ENCODE data around the gene COPG1.

Gene COPG1

GRCh38 chr3:129286081-129286480 is 36.7 kb downstream of the COPG1 start:
- in situ Hi-C loops (cut with HindIII; ENCODE audit: low sequenced_read_pairs): no loop called here
- DNase-seq (ENCODE audit: low read depth, low spot score): no peak
- H3K4me3 ChIP-seq (ENCODE audit: low read depth, low read length): no peak overlapping the region
- no peak for TF ChIP-seq CTCF (IDR thresholded peaks at IDR 0.05; ENCODE audit: low read depth, low read length)

- in situ Hi-C loops (cut with HindIII; ENCODE audit: low sequenced_read_pairs): no loop called here
- no peak overlapping the region for H3K4me3 ChIP-seq (ENCODE audit: low read depth, low read length)
- no peak for TF ChIP-seq CTCF (IDR thresholded peaks at IDR 0.05; ENCODE audit: low read depth, low read length)
- DNase-seq (ENCODE audit: low read depth, low spot score): no peak
Observed at GRCh38 chr3:129288446-129288845, 39.0 kb downstream of the COPG1 start.

- no peak overlapping the region for H3K4me3 ChIP-seq (ENCODE audit: low read depth, low read length)
- TF ChIP-seq CTCF (IDR thresholded peaks at IDR 0.05; ENCODE audit: low read depth, low read length): no peak
- no peak for DNase-seq (ENCODE audit: low read depth, low spot score)
- in situ Hi-C loops (cut with HindIII; ENCODE audit: low sequenced_read_pairs): no loop called here
Observed at GRCh38 chr3:129289201-129289921, 40.0 kb downstream of the COPG1 start.

- no peak overlapping the region for H3K4me3 ChIP-seq (ENCODE audit: low read depth, low read length)
- DNase-seq (ENCODE audit: low read depth, low spot score): no peak
- in situ Hi-C loops (cut with HindIII; ENCODE audit: low sequenced_read_pairs): no loop called here
- TF ChIP-seq CTCF (IDR thresholded peaks at IDR 0.05; ENCODE audit: low read depth, low read length): no peak
Observed at GRCh38 chr3:129291236-129291886, 42.0 kb downstream of the COPG1 start.

GRCh38 chr3:129295286-129295685 is 45.9 kb downstream of the COPG1 start:
- DNase-seq (ENCODE audit: low read depth, low spot score): no peak
- TF ChIP-seq CTCF (IDR thresholded peaks at IDR 0.05; ENCODE audit: low read depth, low read length): no peak
- H3K4me3 ChIP-seq (ENCODE audit: low read depth, low read length): no peak overlapping the region
- in situ Hi-C loops (cut with HindIII; ENCODE audit: low sequenced_read_pairs): no loop called here

GRCh38 chr3:129304146-129304961 is 54.9 kb downstream of the COPG1 start:
- no peak overlapping the region for H3K4me3 ChIP-seq (ENCODE audit: low read depth, low read length)
- TF ChIP-seq CTCF (IDR thresholded peaks at IDR 0.05; ENCODE audit: low read depth, low read length): no peak
- in situ Hi-C loops (cut with HindIII; ENCODE audit: low sequenced_read_pairs): no loop called here
- DNase-seq (ENCODE audit: low read depth, low spot score): no peak
